GM08714 (cell line): ENCODE data around the gene PHACTR1.

Experiments
- H3K4me3 ChIP-seq: fragments of 200-500 bp; sonication (Bioruptor generic); 2 replicates; pipeline ENCODE4 v1.5.1; 2014; ENCODE audit warnings: mild to moderate bottlenecking, low read length, inconsistent platforms
- ZNF274 ChIP-seq: IDR thresholded peaks from 2 replicates; pipeline ENCODE4 v1.6.1; 2012; ENCODE audit warnings: mild to moderate bottlenecking, low read depth, low read length

The PHACTR1 gene

GRCh38 chr6:13294499-13295069 lies 578.0 kb downstream of the PHACTR1 start:
- TF ChIP-seq ZNF274 = no peak

GRCh38 chr6:13295576-13295975 lies 579.0 kb downstream of the PHACTR1 start:
- no peak overlapping the region for H3K4me3 ChIP-seq
- TF ChIP-seq ZNF274 = no peak

More at GRCh38 chr6:13294499-13295069, 578.0 kb downstream of the PHACTR1 start:
- no peak overlapping the region for H3K4me3 ChIP-seq

GRCh38 chr6:13296536-13296997 lies 580.0 kb downstream of the PHACTR1 start:
- no peak for TF ChIP-seq ZNF274
- H3K4me3 ChIP-seq = no peak overlapping the region

- TF ChIP-seq ZNF274 = no peak
Measured at GRCh38 chr6:13297391-13297790, 580.8 kb downstream of the PHACTR1 start.

GRCh38 chr6:13298446-13298845 lies 581.9 kb downstream of the PHACTR1 start:
- H3K4me3 ChIP-seq = no peak overlapping the region
- no peak for TF ChIP-seq ZNF274

More at GRCh38 chr6:13297391-13297790, 580.8 kb downstream of the PHACTR1 start:
- H3K4me3 ChIP-seq = no peak overlapping the region

- H3K4me3 ChIP-seq = no peak overlapping the region
- no peak for TF ChIP-seq ZNF274
Measured at GRCh38 chr6:13299403-13299821, 582.8 kb downstream of the PHACTR1 start.

GRCh38 chr6:13299918-13300317 lies 583.4 kb downstream of the PHACTR1 start:
- no peak for TF ChIP-seq ZNF274
- H3K4me3 ChIP-seq = no peak overlapping the region

GRCh38 chr6:13300643-13301590 lies 584.4 kb downstream of the PHACTR1 start:
- H3K4me3 ChIP-seq = no peak overlapping the region
- no peak for TF ChIP-seq ZNF274

GRCh38 chr6:13302291-13302690 lies 585.7 kb downstream of the PHACTR1 start:
- TF ChIP-seq ZNF274 = no peak
- no peak overlapping the region for H3K4me3 ChIP-seq

- no peak for TF ChIP-seq ZNF274
- H3K4me3 ChIP-seq = peak overlapping the region; percentile 64; the same call in 1 of the 2 replicates
Measured at GRCh38 chr6:13302751-13303667, 586.4 kb downstream of the PHACTR1 start.

GRCh38 chr6:13303668-13304017 lies 587.1 kb downstream of the PHACTR1 start:
- peak overlapping the region; percentile 64; the same call in 1 of the 2 replicates for H3K4me3 ChIP-seq
- TF ChIP-seq ZNF274 = no peak

- no peak for TF ChIP-seq ZNF274
- H3K4me3 ChIP-seq = peak overlapping the region; percentile 39; the same call in 1 of the 2 replicates
Measured at GRCh38 chr6:13304101-13304500, 587.5 kb downstream of the PHACTR1 start.

GRCh38 chr6:13304580-13305260 lies 588.2 kb downstream of the PHACTR1 start:
- H3K4me3 ChIP-seq = peak overlapping the region; percentile 39; the same call in 1 of the 2 replicates
- TF ChIP-seq ZNF274 = no peak
